ENCODE data around the gene RCBTB1. TPM values are rescaled to one million over a fixed set of nuclear protein-coding genes. Genes with fewer than 3 reads are reported as not detected.

Gene RCBTB1
- 10 to 100 TPM in 5 of 7 donors, 1 to 10 TPM in 2; 5.5 to 16.6 (median 12.9) TPM for total RNA-seq
- 10 to 100 TPM in 1 of 2 donors, 1 to 10 TPM in 1; 8.6 to 28.0 TPM for polyA plus RNA-seq
- long read RNA-seq, donor 1, full-length matches to known transcripts, result 1 of 10 reads
- long read RNA-seq, donor 1, partial matches to known transcripts, result 4 of 10 reads
- long read RNA-seq, donor 1, other reads (novel, unspliced or antisense), result 5 of 10 reads
- long read RNA-seq, donor 2, full-length matches to known transcripts, result 8 of 8 reads
- long read RNA-seq, donor 2, partial matches to known transcripts, result 0 of 8 reads
- long read RNA-seq, donor 2, other reads (novel, unspliced or antisense), result 0 of 8 reads
- long read RNA-seq, donor 3, full-length matches to known transcripts, result 47 of 64 reads
- long read RNA-seq, donor 3, partial matches to known transcripts, result 1 of 64 reads
- long read RNA-seq, donor 3, other reads (novel, unspliced or antisense), result 16 of 64 reads

- H3K36me3 ChIP-seq, result no peaks in the 10 kb centered on the region
- TF ChIP-seq POLR2A (IDR thresholded peaks at IDR 0.05) (no peak), EP300 (IDR thresholded peaks at IDR 0.05) (no peak), CTCF (IDR thresholded peaks at IDR 0.05) (no peak)
- WGBS, 3 donors, result 0 to 1% (median 1%) methylated on average over 54 to 87 of the region's 87 CpGs
- H3K4me1 ChIP-seq (ENCODE audit: insufficient read depth), result peaks cover 3% of the 10 kb centered on the region
- peak; percentile 49 to 76 (median 66) for DNase-seq
- intact Hi-C loops (cut with DNase I), result loop anchor here in 1 of 4 donors (10.0 kb wide), 1 partner anchor 281 kb away; no protein-coding TSS in a partner anchor
- H3K4me3 ChIP-seq, result peak within 1 kb of the TSS; percentile 95
- no peaks in the 10 kb centered on the region for H3K27me3 ChIP-seq
- H3K27ac ChIP-seq, result peak within 1 kb of the TSS; percentile 56 to 75
- no peaks in the 10 kb centered on the region for H3K9me3 ChIP-seq
Measured at GRCh38 chr13:49585220-49586157, at the start of gene RCBTB1. RCBTB1 (minus strand) TSS chr13:49585558; CDS start chr13:49567279, 18,279 bp downstream.

GRCh38 chr13:49633710-49634109 is 48.4 kb upstream of the RCBTB1 start:
- intact Hi-C loops (cut with DNase I), result no loop called here
- H3K27me3 ChIP-seq, result no peaks in the 10 kb centered on the region

GRCh38 chr13:49632156-49632555 is 46.8 kb upstream of the RCBTB1 start:
- no peaks in the 10 kb centered on the region for H3K9me3 ChIP-seq
- TF ChIP-seq POLR2A (IDR thresholded peaks at IDR 0.05), result no peak
- TF ChIP-seq CTCF (IDR thresholded peaks at IDR 0.05), result no peak
- no peak for TF ChIP-seq EP300 (IDR thresholded peaks at IDR 0.05)
- H3K36me3 ChIP-seq, result no peaks in the 10 kb centered on the region
- no peaks in the 10 kb centered on the region for H3K27me3 ChIP-seq
- intact Hi-C loops (cut with DNase I), result no loop called here
- no peak overlapping the region for H3K27ac ChIP-seq
- 84 to 91% (median 89%) methylated on average over 5 of the region's 5 CpGs for WGBS, 3 donors
- DNase-seq, result no peak
- no peaks in the 10 kb centered on the region for H3K4me1 ChIP-seq (ENCODE audit: insufficient read depth)
- no peak overlapping the region for H3K4me3 ChIP-seq

More at GRCh38 chr13:49633710-49634109, 48.4 kb upstream of the RCBTB1 start:
- Histone ChIP-seq H3K27ac (no peak overlapping the region), H3K4me3 (no peak overlapping the region), H3K36me3 (no peaks in the 10 kb centered on the region), H3K9me3 (no peaks in the 10 kb centered on the region), H3K4me1 (ENCODE audit: insufficient read depth) (no peaks in the 10 kb centered on the region)
- DNase-seq, result no peak
- TF ChIP-seq EP300 (IDR thresholded peaks at IDR 0.05) (no peak), POLR2A (IDR thresholded peaks at IDR 0.05) (no peak), CTCF (IDR thresholded peaks at IDR 0.05) (no peak)
- 73 to 77% (median 76%) methylated on average over 4 of the region's 4 CpGs for WGBS, 3 donors

- intact Hi-C loops (cut with DNase I), result no loop called here
- DNase-seq, result no peak
- H3K4me3 ChIP-seq, result no peak overlapping the region
- no peaks in the 10 kb centered on the region for H3K27me3 ChIP-seq
- TF ChIP-seq CTCF (IDR thresholded peaks at IDR 0.05) (no peak), POLR2A (IDR thresholded peaks at IDR 0.05) (no peak), EP300 (IDR thresholded peaks at IDR 0.05) (no peak)
- H3K9me3 ChIP-seq, result no peaks in the 10 kb centered on the region
- WGBS, 3 donors, result 87 to 88% (median 87%) methylated on average over 16 of the region's 16 CpGs
- no peak overlapping the region for H3K27ac ChIP-seq
- H3K4me1 ChIP-seq (ENCODE audit: insufficient read depth), result no peaks in the 10 kb centered on the region
- H3K36me3 ChIP-seq, result no peaks in the 10 kb centered on the region
Measured at GRCh38 chr13:49630580-49630979, 45.2 kb upstream of the RCBTB1 start.
